Neural cell (in vitro differentiated cells): ENCODE results near the gene CCDC136. TPM values are rescaled to one million over a fixed set of nuclear protein-coding genes. Genes with fewer than 3 reads are reported as not detected.

Experiments used
- H2AFZ ChIP-seq: fragments of 200-600, 300-800 bp; sonication (generic), shearing (Covaris generic); 2 replicates; pipeline ENCODE4 v1.6.0; 2014; ENCODE audit warnings: low read depth, mild to moderate bottlenecking, antibody characterized with exemption, low read length, moderate library complexity
- H3F3A ChIP-seq: fragments of 200-600 bp; shearing (Covaris generic); 2 replicates; pipeline ENCODE4 v1.6.1; 2016; ENCODE audit warnings: mild to moderate bottlenecking, moderate library complexity, mixed read lengths, antibody characterized with exemption, low read length; ENCODE audit not compliant: insufficient read depth, poor library complexity, severe bottlenecking
- H3K27ac ChIP-seq: fragments of 200-600, 300-800 bp; sonication (generic), shearing (Covaris generic); 2 replicates; pipeline ENCODE4 v1.5.1; 2014; ENCODE audit warnings: mild to moderate bottlenecking, low read length, moderate library complexity
- H3K27me3 ChIP-seq: fragments of 300-800, 200-600 bp; sonication (generic), shearing (Covaris generic); 2 replicates; pipeline ENCODE4 v1.6.0; 2014; ENCODE audit warnings: mild to moderate bottlenecking, low read depth, low read length, moderate library complexity; ENCODE audit not compliant: insufficient read depth
- H3K36me3 ChIP-seq: fragments of 300-800, 200-600 bp; sonication (generic), shearing (Covaris generic); 2 replicates; pipeline ENCODE4 v1.5.1; 2014; ENCODE audit warnings: mild to moderate bottlenecking, antibody characterized with exemption, low read length, moderate library complexity; ENCODE audit not compliant: insufficient read depth
- H3K4me2 ChIP-seq: fragments of 300-800, 200-600 bp; sonication (generic), shearing (Covaris generic); 2 replicates; pipeline ENCODE4 v1.6.0; 2014; ENCODE audit warnings: mild to moderate bottlenecking, low read length
- H3K4me3 ChIP-seq: fragments of 300-800, 200-600 bp; sonication (generic), shearing (Covaris generic); 2 replicates; pipeline ENCODE4 v1.5.1; 2014; ENCODE audit warnings: mild to moderate bottlenecking, low read length, moderate library complexity
- H3K79me2 ChIP-seq: fragments of 200-600 bp; shearing (Covaris generic); replicated peaks from 2 replicates; pipeline ENCODE4 v1.6.0; 2014; ENCODE audit warnings: mild to moderate bottlenecking, low read length, moderate library complexity; ENCODE audit not compliant: insufficient read depth
- H3K9ac ChIP-seq: fragments of 300-800, 200-600 bp; sonication (generic), shearing (Covaris generic); 2 replicates; pipeline ENCODE4 v1.6.1; 2016; ENCODE audit warnings: mild to moderate bottlenecking, low read length, mixed read lengths
- H3K9me2 ChIP-seq: fragments of 200-600 bp; shearing (Covaris generic); 2 replicates; pipeline ENCODE4 v1.6.1; 2016; ENCODE audit warnings: mild to moderate bottlenecking, low read length, mixed read lengths; ENCODE audit not compliant: insufficient read depth
- H3K9me3 ChIP-seq: fragments of 200-600, 300-800 bp; sonication (generic), shearing (Covaris generic); 2 replicates; pipeline ENCODE4 v1.6.1; 2016; ENCODE audit warnings: mild to moderate bottlenecking, mixed run types, low read length, moderate library complexity, mixed read lengths
- H4K20me1 ChIP-seq: fragments of 200-600 bp; shearing (Covaris generic); 2 replicates; pipeline ENCODE4 v1.6.1; 2016; ENCODE audit warnings: mild to moderate bottlenecking, mixed run types; ENCODE audit not compliant: insufficient read depth
- CTCF ChIP-seq: fragments of 450-650 bp; IDR thresholded peaks from 2 replicates; pipeline ENCODE4 v1.5.1; 2014; ENCODE audit warnings: antibody characterized with exemption, mild to moderate bottlenecking, moderate library complexity; ENCODE audit not compliant: poor library complexity, severe bottlenecking
- EP300 ChIP-seq: fragments of 450-650 bp; conservative IDR thresholded peaks from 2 replicates; pipeline ENCODE4 v1.6.1; 2014; ENCODE audit warnings: antibody characterized with exemption, mild to moderate bottlenecking, moderate library complexity; ENCODE audit not compliant: poor library complexity, severe bottlenecking
- EZH2 ChIP-seq: fragments of 200-600, 300-800 bp; shearing (Covaris generic), sonication (generic); IDR thresholded peaks from 2 replicates; pipeline ENCODE4 v1.6.1; 2014; ENCODE audit warnings: antibody characterized with exemption, low read length, borderline replicate concordance, mild to moderate bottlenecking; ENCODE audit not compliant: insufficient read depth, poor library complexity, severe bottlenecking
- MXI1 ChIP-seq: fragments of 450-650 bp; conservative IDR thresholded peaks from 2 replicates; pipeline ENCODE4 v1.6.1; 2014; ENCODE audit warnings: antibody characterized with exemption, mild to moderate bottlenecking; ENCODE audit not compliant: poor library complexity, severe bottlenecking
- POLR2AphosphoS5 ChIP-seq: IDR thresholded peaks from 2 replicates; pipeline ENCODE4 v1.6.1; 2012
- RAD21 ChIP-seq: fragments of 450-650 bp; conservative IDR thresholded peaks from 2 replicates; pipeline ENCODE4 v1.6.1; 2014; ENCODE audit warnings: antibody characterized with exemption, mild to moderate bottlenecking, moderate library complexity
- REST ChIP-seq: IDR thresholded peaks from 2 replicates; pipeline ENCODE4 v1.6.1; 2012; ENCODE audit warnings: borderline replicate concordance
- SMC3 ChIP-seq: fragments of 450-650 bp; conservative IDR thresholded peaks from 2 replicates; pipeline ENCODE4 v1.6.1; 2014; ENCODE audit warnings: antibody characterized with exemption, mild to moderate bottlenecking, moderate library complexity; ENCODE audit not compliant: poor library complexity
- TAF1 ChIP-seq: IDR thresholded peaks from 2 replicates; pipeline ENCODE4 v1.6.1; 2012; ENCODE audit warnings: low read depth
- polyA plus RNA-seq: library from polyadenylated mRNA; depleted of rRNA; stranded (reverse); fragments of >200 nt; gene quantifications from 2 replicates; pipeline ENCODE4 v1.2.3, GENCODE V29; 2014

Gene CCDC136
- polyA plus RNA-seq, 1 donor from 2014 or later: 42.5 TPM

- H3K4me3 ChIP-seq: no peak overlapping the region
- H3F3A ChIP-seq: no peaks in the 10 kb centered on the region
- no peak overlapping the region for H3K4me2 ChIP-seq
- H3K9me2 ChIP-seq: no peaks in the 10 kb centered on the region
- no peak overlapping the region for H3K27ac ChIP-seq
- no peak overlapping the region for H2AFZ ChIP-seq
- H3K36me3 ChIP-seq: no peaks in the 10 kb centered on the region
- H4K20me1 ChIP-seq: no peaks in the 10 kb centered on the region
- TF ChIP-seq MXI1: no peak
- TF ChIP-seq RAD21: no peak
- no peak for TF ChIP-seq REST
- no peak for TF ChIP-seq SMC3
- no peak for TF ChIP-seq TAF1
- TF ChIP-seq EP300: no peak
- TF ChIP-seq CTCF: no peak
- TF ChIP-seq POLR2AphosphoS5: no peak
- no peak for TF ChIP-seq EZH2
- no peaks in the 10 kb centered on the region for H3K9me3 ChIP-seq
- no peaks in the 10 kb centered on the region for H3K27me3 ChIP-seq
- no peaks in the 10 kb centered on the region for H3K79me2 ChIP-seq
- H3K9ac ChIP-seq: no peak overlapping the region
Observed at GRCh38 chr7:128841171-128841690, 49.5 kb downstream of the CCDC136 start.

DNA sequence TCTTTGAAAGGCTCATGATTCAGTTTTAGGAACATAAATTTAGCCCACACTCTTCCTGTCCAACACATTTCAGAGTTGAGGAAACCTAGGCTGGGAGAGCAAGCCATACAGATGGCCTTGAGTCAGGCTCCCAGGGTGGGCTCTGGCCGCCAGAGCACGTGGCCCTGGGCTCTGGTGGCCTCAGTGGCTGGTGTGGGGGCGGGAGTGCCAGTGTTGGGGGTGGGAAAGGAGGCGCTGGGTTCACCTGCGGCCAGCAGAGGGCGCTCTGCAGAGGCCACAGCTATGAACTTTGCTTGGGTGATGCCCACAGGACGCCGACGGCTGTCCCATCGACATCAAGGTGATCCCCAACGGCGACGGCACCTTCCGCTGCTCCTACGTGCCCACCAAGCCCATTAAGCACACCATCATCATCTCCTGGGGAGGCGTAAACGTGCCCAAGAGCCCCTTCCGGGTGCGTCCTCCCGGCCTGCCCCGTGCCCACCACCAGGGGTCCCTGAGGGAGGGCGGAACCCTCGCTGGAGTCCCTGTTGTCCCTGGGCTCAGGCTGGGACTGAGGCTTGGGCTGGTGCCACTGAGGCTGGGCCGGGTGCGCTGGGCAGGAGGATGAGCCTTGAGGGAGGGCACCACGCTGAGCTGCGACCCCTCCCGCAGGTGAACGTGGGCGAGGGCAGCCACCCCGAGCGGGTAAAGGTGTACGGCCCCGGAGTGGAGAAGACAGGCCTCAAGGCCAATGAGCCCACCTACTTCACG lies 50.3 kb downstream of the CCDC136 start:
- TF ChIP-seq MXI1: no peak
- no peak for TF ChIP-seq EP300
- TF ChIP-seq CTCF: no peak
- no peak for TF ChIP-seq EZH2
- TF ChIP-seq POLR2AphosphoS5: no peak
- TF ChIP-seq TAF1: no peak
- no peak for TF ChIP-seq RAD21
- no peak for TF ChIP-seq REST
- TF ChIP-seq SMC3: no peak
- Histone ChIP-seq H3K27me3 (no peaks in the 10 kb centered on the region), H3F3A (no peaks in the 10 kb centered on the region), H3K27ac (no peak overlapping the region), H4K20me1 (no peaks in the 10 kb centered on the region), H3K9ac (no peak overlapping the region), H3K4me3 (no peak overlapping the region), H3K4me2 (no peak overlapping the region), H3K79me2 (no peaks in the 10 kb centered on the region), H2AFZ (no peak overlapping the region), H3K9me2 (no peaks in the 10 kb centered on the region), H3K9me3 (no peaks in the 10 kb centered on the region), H3K36me3 (no peaks in the 10 kb centered on the region)
